ENCODE results near the gene NAA16. TPM values are rescaled to one million over a fixed set of nuclear protein-coding genes. Genes with fewer than 3 reads are reported as not detected.

NAA16 gene
- total and polyA plus RNA-seq, 9 of the 15 experiments (the other 6 are each of a cell fraction or from before 2014, with no cell fraction given), result 3.7 to 18.2 (median 12.0) TPM

DNA sequence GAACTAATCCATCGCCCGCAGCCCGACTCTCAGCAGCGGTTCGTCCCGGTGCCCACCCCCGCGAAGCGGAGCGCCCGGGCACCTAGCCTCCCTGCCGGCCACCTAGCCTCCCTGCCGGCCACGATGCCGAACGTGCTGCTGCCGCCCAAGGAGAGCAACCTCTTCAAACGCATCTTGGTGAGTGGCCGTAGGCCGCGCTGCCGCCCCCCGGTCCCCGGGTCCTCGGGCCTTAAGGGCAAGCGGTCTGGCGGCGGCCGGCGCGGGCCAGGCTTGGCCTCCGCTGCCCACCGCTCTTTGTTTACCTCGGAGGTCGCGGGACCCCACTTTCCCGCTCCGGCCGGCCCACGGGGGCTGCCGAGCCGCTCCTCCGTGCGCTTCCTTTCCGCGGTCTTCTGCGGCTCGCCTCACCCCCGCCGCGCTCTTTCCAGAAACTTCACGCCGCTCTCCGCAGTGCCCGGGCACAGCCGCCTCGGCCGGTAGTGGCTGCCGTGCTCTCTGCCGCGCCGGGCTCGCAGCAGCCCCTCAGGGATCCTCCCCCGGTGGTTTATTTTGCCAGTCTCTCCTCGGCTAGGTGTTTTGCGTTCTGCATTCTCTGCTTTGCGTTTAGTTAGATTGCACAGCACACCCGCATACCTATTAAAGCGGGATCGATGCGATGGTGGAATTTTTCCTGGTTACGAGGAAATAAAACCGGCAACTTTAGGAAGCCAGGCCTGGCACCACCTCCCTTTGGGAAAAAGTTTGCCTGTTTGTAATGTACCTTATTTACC lies 524 bp downstream of the NAA16 start (continued):
- TF ChIP-seq, protein P1, sequence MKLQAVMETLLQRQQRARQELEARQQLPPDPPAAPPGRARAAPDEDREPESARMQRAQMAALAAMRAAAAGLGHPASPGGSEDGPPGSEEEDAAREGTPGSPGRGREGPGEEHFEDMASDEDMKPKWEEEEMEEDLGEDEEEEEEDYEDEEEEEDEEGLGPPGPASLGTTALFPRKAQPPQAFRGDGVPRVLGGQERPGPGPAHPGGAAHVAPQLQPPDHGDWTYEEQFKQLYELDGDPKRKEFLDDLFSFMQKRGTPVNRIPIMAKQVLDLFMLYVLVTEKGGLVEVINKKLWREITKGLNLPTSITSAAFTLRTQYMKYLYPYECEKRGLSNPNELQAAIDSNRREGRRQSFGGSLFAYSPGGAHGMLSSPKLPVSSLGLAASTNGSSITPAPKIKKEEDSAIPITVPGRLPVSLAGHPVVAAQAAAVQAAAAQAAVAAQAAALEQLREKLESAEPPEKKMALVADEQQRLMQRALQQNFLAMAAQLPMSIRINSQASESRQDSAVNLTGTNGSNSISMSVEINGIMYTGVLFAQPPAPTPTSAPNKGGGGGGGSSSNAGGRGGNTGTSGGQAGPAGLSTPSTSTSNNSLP (IDR thresholded peaks at IDR 0.05; ENCODE audit: borderline replicate concordance, low read depth, low read length), result no peak
- TF ChIP-seq KLF13 (tag; IDR thresholded peaks at IDR 0.05; ENCODE audit: borderline replicate concordance, low read depth), result no peak
- TF ChIP-seq, protein P2, sequence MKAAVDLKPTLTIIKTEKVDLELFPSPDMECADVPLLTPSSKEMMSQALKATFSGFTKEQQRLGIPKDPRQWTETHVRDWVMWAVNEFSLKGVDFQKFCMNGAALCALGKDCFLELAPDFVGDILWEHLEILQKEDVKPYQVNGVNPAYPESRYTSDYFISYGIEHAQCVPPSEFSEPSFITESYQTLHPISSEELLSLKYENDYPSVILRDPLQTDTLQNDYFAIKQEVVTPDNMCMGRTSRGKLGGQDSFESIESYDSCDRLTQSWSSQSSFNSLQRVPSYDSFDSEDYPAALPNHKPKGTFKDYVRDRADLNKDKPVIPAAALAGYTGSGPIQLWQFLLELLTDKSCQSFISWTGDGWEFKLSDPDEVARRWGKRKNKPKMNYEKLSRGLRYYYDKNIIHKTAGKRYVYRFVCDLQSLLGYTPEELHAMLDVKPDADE (conservative IDR thresholded peaks at IDR 0.05; ENCODE audit: control insufficient read depth, low read depth, low read length), result 0 out of 2 replicates have a peak, but pooled peaks have one; percentile 9
- TF ChIP-seq RBFOX2 (IDR thresholded peaks at IDR 0.05; ENCODE audit: low read depth, low read length), result peak; percentile 81
- no peak for TF ChIP-seq SMARCC2 (IDR thresholded peaks at IDR 0.05; ENCODE audit: low read depth)
- no peak for TF ChIP-seq RBM22 (IDR thresholded peaks at IDR 0.05; ENCODE audit: low read depth, low read length, poor library complexity, severe bottlenecking)
- TF ChIP-seq ZNF212 (CRISPR knock-in tag; IDR thresholded peaks at IDR 0.05), result no peak
- TF ChIP-seq, protein P3, sequence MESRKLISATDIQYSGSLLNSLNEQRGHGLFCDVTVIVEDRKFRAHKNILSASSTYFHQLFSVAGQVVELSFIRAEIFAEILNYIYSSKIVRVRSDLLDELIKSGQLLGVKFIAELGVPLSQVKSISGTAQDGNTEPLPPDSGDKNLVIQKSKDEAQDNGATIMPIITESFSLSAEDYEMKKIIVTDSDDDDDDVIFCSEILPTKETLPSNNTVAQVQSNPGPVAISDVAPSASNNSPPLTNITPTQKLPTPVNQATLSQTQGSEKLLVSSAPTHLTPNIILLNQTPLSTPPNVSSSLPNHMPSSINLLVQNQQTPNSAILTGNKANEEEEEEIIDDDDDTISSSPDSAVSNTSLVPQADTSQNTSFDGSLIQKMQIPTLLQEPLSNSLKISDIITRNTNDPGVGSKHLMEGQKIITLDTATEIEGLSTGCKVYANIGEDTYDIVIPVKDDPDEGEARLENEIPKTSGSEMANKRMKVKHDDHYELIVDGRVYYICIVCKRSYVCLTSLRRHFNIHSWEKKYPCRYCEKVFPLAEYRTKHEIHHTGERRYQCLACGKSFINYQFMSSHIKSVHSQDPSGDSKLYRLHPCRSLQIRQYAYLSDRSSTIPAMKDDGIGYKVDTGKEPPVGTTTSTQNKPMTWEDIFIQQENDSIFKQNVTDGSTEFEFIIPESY (CRISPR knock-in tag; IDR thresholded peaks at IDR 0.05), result 0 out of 2 replicates have a peak, but pooled peaks have one; percentile 15
- TF ChIP-seq ZFX (CRISPR knock-in tag; IDR thresholded peaks at IDR 0.05), result peak; percentile 76
- TF ChIP-seq SIN3B (IDR thresholded peaks at IDR 0.05; ENCODE audit: low read depth), result no peak
- TF ChIP-seq EP400 (IDR thresholded peaks at IDR 0.05), result peak; percentile 9; the same call in 1 of the 2 replicates
- TF ChIP-seq, protein P4, sequence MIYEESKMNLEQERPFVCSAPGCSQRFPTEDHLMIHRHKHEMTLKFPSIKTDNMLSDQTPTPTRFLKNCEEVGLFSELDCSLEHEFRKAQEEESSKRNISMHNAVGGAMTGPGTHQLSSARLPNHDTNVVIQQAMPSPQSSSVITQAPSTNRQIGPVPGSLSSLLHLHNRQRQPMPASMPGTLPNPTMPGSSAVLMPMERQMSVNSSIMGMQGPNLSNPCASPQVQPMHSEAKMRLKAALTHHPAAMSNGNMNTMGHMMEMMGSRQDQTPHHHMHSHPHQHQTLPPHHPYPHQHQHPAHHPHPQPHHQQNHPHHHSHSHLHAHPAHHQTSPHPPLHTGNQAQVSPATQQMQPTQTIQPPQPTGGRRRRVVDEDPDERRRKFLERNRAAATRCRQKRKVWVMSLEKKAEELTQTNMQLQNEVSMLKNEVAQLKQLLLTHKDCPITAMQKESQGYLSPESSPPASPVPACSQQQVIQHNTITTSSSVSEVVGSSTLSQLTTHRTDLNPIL (CRISPR knock-in tag; IDR thresholded peaks at IDR 0.05), result no peak
- TF ChIP-seq, protein P5, sequence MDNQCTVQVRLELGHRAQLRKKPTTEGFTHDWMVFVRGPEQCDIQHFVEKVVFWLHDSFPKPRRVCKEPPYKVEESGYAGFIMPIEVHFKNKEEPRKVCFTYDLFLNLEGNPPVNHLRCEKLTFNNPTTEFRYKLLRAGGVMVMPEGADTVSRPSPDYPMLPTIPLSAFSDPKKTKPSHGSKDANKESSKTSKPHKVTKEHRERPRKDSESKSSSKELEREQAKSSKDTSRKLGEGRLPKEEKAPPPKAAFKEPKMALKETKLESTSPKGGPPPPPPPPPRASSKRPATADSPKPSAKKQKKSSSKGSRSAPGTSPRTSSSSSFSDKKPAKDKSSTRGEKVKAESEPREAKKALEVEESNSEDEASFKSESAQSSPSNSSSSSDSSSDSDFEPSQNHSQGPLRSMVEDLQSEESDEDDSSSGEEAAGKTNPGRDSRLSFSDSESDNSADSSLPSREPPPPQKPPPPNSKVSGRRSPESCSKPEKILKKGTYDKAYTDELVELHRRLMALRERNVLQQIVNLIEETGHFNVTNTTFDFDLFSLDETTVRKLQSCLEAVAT (IDR thresholded peaks at IDR 0.05), result 0 out of 4 replicates have a peak, but pooled peaks of 1 of the 2 experiments have one; percentile 17
- no peak for TF ChIP-seq ZBED1 (IDR thresholded peaks at IDR 0.05)
- no peak for TF ChIP-seq ZNF696 (CRISPR knock-in tag; conservative IDR thresholded peaks at IDR 0.05)
- no peak for TF ChIP-seq TOE1 (IDR thresholded peaks at IDR 0.05; ENCODE audit: borderline replicate concordance)
- TF ChIP-seq TOE1 (CRISPR knock-in tag; IDR thresholded peaks at IDR 0.05; ENCODE audit: borderline replicate concordance, low read depth), result no peak
- TF ChIP-seq BCOR (IDR thresholded peaks at IDR 0.05), result no peak
